HG02610 (cell line): ENCODE data around the gene KDM6B.
"Not testable (repeated sequence)": the region's sequence is repeated elsewhere in the genome, so short reads cannot be mapped to it uniquely, and the experiment has no call there.

Experiments used
- ATAC-seq: cut with Tn5 transposase; IDR thresholded peaks from one replicate; pipeline ENCODE4 v1.9.1; 2021; ENCODE audit warnings: mild to moderate bottlenecking, moderate library complexity; ENCODE audit not compliant: unreplicated experiment

The KDM6B gene

GRCh38 chr17:7833795-7834541, at the start of gene KDM6B:
KDM6B (plus strand) TSS chr17:7834217; CDS start chr17:7845555, 11,338 bp downstream.
- ATAC-seq, result peak; percentile 45

- no peak for ATAC-seq
Measured at GRCh38 chr17:7786866-7787265, 47.2 kb upstream of the KDM6B start.

GRCh38 chr17:7789131-7789530, 44.9 kb upstream of the KDM6B start:
- no peak for ATAC-seq

- ATAC-seq, result no peak
Measured at GRCh38 chr17:7790150-7790549, 43.9 kb upstream of the KDM6B start.

GRCh38 chr17:7792611-7793010, 41.4 kb upstream of the KDM6B start:
- no peak for ATAC-seq

- ATAC-seq, result no peak
Measured at GRCh38 chr17:7794075-7794663, 39.8 kb upstream of the KDM6B start.

GRCh38 chr17:7797976-7798375, 36.0 kb upstream of the KDM6B start:
- no peak for ATAC-seq

GRCh38 chr17:7798839-7799238, 35.2 kb upstream of the KDM6B start:
- ATAC-seq, result no peak

- no peak for ATAC-seq
Measured at GRCh38 chr17:7803981-7804380, 30.0 kb upstream of the KDM6B start.

- ATAC-seq, result no peak
Measured at GRCh38 chr17:7806587-7806986, 27.4 kb upstream of the KDM6B start.

- ATAC-seq, result no peak
Measured at GRCh38 chr17:7807206-7807605, 26.8 kb upstream of the KDM6B start.

GRCh38 chr17:7809086-7809790, 24.8 kb upstream of the KDM6B start:
- ATAC-seq, result no peak

GRCh38 chr17:7809791-7810343, 24.1 kb upstream of the KDM6B start:
- ATAC-seq, result not testable (repeated sequence)

GRCh38 chr17:7811251-7811650, 22.8 kb upstream of the KDM6B start:
- ATAC-seq, result no peak

GRCh38 chr17:7814969-7815368, 19.0 kb upstream of the KDM6B start:
- no peak for ATAC-seq

- no peak for ATAC-seq
Measured at GRCh38 chr17:7816926-7817642, 16.9 kb upstream of the KDM6B start.

GRCh38 chr17:7817643-7817964, 16.4 kb upstream of the KDM6B start:
- no peak for ATAC-seq

- ATAC-seq, result no peak
Measured at GRCh38 chr17:7818026-7818425, 16.0 kb upstream of the KDM6B start.

GRCh38 chr17:7818746-7819645, 15.0 kb upstream of the KDM6B start:
- ATAC-seq, result no peak

GRCh38 chr17:7820231-7820630, 13.8 kb upstream of the KDM6B start:
- ATAC-seq, result no peak
